Measurements from ENCODE around the gene CLPTM1L.
"Not testable (repeated sequence)": the region's sequence is repeated elsewhere in the genome, so short reads cannot be mapped to it uniquely, and the experiment has no call there.

CLPTM1L gene

DNA sequence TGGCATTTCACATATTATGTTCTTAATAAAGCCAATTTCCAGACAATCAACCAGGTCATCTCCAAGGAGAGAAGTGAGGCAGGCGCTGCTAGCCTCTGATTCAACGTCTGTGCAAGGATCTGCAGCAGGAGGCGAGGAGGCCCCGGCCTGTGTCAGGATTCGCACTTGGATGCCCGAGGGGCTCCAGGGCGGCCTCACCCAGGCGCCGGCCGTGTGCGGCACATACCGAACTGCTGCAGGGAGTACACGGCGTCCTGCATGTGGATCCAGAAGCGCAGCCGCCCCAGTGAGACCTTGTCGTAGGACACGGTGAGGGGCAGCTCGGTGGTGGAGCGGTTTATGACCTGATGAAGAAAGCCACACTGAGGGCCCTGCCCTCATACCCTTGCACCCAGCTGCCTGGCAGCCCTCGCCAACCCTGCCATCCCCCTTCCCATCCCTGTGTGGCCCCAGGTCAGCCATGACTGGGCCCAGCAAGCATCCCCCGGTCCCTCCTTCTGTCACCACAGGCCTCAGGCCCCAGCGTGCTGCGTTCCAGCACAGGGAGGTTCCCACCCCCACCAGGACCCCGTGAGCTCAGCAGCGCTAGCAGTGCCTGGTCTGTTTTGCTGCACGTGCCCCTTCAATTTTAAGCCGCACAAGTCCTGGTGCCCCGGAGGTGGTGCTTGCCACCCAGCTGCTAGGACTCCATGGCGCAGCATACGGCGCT lies 9.9 kb downstream of the CLPTM1L start:
- H3K9me3 ChIP-seq (ENCODE audit: control insufficient read depth, insufficient read depth, low read length), result no peaks in the 10 kb centered on the region
- H3K36me3 ChIP-seq (ENCODE audit: insufficient read depth, low read length), result peaks cover 5% of the 10 kb centered on the region
- H3K4me1 ChIP-seq (ENCODE audit: insufficient read depth, low read length), result no peaks in the 10 kb centered on the region
- H3K9ac ChIP-seq (ENCODE audit: low read depth, low read length), result no peak overlapping the region

DNA sequence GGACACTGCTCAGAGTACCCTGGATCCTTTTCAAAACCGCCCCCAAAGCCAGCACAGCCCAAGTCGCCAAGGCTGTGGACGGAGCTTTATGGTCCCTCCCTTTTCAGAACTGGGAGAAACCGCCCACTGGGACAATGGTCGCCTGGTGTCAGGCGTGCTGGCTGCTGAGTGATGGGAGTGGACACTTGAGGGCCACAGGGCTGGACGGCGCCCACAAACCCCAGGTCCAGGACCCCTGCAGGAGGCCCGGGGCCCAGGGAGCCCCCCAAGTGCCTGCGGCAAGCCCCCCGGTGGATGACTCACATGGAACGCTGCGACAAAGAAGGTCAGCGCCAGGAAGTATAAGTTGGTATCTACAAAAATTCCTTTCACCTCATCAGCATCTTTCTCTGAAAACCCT lies 10.9 kb downstream of the CLPTM1L start:
- peaks cover 5% of the 10 kb centered on the region for H3K36me3 ChIP-seq (ENCODE audit: insufficient read depth, low read length)
- H3K9me3 ChIP-seq (ENCODE audit: control insufficient read depth, insufficient read depth, low read length), result no peaks in the 10 kb centered on the region
- no peaks in the 10 kb centered on the region for H3K4me1 ChIP-seq (ENCODE audit: insufficient read depth, low read length)
- no peak overlapping the region for H3K9ac ChIP-seq (ENCODE audit: low read depth, low read length)

DNA sequence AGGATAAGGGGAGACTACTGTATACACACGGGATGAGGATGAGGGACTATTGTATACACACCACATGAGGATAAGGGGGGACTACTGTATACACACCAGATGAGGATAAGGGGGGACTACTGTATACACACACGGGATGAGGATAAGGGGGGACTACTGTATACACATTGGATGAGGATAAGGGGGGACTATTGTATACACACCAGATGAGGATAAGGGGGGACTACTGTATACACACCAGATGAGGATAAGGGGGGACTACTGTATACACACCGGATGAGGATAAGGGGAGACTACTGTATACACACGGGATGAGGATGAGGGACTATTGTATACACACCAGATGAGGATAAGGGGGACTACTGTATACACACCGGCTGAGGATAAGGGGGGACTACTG lies 11.6 kb downstream of the CLPTM1L start:
- H3K9me3 ChIP-seq (ENCODE audit: control insufficient read depth, insufficient read depth, low read length); H3K36me3 ChIP-seq (ENCODE audit: insufficient read depth, low read length); H3K9ac ChIP-seq (ENCODE audit: low read depth, low read length); H3K4me1 ChIP-seq (ENCODE audit: insufficient read depth, low read length): not testable (repeated sequence)

DNA sequence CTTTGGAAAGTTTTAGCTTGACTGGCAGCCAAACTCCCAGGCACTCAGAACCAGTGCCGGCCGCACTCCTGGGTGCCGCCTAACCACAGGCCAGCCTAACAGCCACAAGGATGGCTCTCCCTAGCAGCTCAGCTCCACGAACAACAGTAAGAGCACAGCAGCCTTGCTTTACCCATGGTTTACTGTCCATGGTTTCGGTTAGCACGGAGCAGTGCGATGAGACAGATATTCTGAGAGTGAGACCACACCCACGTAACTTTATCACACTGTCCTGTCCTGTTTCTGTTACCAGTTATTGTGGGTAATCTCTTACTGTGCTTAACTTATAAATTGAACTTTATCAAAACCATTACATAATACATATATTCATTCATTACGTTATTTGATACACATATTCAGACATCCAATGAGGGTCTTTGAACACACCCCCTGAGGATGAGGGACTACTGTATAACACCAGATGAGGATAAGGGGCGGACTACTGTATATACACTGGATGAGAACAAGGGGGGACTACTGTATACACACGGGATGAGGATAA lies 12.4 kb downstream of the CLPTM1L start:
- no peak overlapping the region for H3K9ac ChIP-seq (ENCODE audit: low read depth, low read length)
- no peaks in the 10 kb centered on the region for H3K9me3 ChIP-seq (ENCODE audit: control insufficient read depth, insufficient read depth, low read length)
- no peaks in the 10 kb centered on the region for H3K4me1 ChIP-seq (ENCODE audit: insufficient read depth, low read length)
- peaks cover 5% of the 10 kb centered on the region for H3K36me3 ChIP-seq (ENCODE audit: insufficient read depth, low read length)

DNA sequence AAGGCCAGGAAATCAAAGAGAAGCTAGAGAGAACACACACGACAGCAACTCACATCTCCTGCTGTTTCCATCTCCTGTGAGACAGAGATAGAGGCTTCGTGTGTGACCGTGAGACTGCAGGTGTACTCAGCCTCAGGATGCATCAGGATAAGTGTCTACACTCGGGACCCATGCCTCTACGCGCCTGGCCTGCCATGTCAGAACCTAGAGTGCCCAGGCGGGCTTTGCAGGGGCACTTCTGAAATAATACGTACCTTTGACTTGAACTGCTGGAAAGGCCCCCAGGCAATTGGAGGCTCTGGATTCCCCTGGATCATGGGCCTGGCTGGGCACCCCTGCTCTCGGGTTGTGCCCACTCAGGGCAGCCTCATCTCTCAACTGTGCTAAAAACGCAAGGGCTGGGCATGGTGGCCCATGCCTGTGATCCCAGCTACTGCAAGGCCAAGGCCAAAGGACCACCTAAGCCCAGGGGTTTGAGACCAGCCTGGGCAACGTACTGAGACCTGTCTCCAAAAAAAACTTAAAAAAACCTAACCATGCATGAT lies 13.0 kb downstream of the CLPTM1L start:
- Histone ChIP-seq H3K4me1 (ENCODE audit: insufficient read depth, low read length) (no peaks in the 10 kb centered on the region), H3K9me3 (ENCODE audit: control insufficient read depth, insufficient read depth, low read length) (no peaks in the 10 kb centered on the region), H3K9ac (ENCODE audit: low read depth, low read length) (no peak overlapping the region), H3K36me3 (ENCODE audit: insufficient read depth, low read length) (peaks cover 5% of the 10 kb centered on the region)

DNA sequence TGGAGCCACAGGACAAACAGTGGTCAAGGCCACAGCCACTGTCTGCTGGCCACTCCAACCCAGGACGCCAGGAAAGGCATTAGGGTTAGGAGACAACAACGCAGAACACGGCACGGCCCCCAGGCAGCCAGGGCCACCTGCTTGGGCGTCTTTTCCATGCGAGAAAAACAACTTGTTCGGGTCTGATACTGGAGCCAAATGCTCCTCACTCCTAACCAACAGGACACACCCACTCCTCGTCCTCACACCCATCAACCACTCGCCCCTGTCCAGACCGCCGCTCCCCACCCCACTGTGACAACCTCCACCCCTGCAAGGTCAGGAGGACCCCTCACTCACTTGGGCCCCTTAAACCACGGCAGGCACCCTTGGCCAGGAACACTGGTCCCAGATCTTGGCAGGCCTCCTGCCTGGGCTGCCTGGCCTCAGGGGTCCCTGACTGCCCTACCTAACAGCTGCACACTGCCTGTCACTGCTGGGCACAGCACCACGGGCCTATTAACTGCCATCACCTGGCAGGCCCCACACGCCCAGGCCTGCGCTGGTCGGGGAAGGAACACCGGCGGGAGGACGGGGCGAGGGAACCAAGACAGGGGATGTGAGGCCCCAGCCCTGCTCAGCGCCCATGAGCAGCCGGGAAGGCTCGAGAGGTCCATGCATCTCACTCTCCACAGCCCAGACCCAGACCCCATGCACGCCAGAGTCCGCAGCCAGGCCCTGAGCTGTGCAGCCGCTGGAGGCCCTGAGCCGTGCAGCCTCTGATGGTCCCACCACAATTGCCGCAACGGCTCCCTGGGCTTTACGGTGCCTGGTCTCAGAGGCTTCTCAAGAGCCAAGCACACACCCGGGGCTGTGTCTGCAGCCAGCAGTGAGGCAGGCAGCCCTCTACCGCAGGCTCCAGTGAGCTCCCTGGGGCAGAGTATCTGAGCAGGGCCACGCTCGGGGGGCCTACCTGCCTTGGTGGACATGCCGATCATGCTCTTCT lies 13.8 kb downstream of the CLPTM1L start:
- Histone ChIP-seq H3K4me1 (ENCODE audit: insufficient read depth, low read length) (no peaks in the 10 kb centered on the region), H3K9me3 (ENCODE audit: control insufficient read depth, insufficient read depth, low read length) (no peaks in the 10 kb centered on the region), H3K36me3 (ENCODE audit: insufficient read depth, low read length) (peaks cover 5% of the 10 kb centered on the region), H3K9ac (ENCODE audit: low read depth, low read length) (no peak overlapping the region)

DNA sequence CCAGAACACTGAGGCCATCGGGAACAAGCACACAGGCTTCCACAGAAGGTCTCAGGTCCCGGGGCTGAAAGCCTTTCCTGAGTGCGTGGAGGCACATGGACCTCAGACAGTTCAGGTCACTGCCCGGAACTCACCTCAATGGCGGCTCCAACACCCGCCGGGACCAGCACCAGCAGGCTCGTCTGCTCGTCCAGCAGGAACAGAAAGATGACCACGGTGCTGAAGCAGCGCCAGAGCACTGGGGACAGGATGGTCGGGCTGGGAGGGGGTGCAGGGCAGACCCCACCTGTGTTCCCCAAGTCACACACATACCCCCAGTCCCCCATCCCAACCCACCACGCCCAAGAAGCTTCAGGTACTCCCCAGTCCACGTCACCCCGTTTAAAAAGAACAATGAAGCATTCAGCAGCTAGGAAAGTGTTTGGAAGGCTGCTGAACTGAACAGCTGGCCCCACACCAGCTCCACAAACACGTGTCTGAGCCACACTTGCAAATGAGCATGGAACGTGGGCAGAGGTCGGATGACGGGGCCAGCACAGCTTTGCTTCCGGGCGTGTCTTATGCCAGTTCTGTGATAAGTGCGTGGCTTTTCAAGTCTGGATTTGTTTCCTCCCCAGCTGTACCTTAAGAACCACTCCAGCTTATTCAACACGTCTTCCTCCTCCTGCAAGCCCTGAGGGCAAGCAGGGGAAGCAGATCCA lies 14.6 kb downstream of the CLPTM1L start:
- Histone ChIP-seq H3K36me3 (ENCODE audit: insufficient read depth, low read length) (peaks cover 5% of the 10 kb centered on the region), H3K4me1 (ENCODE audit: insufficient read depth, low read length) (no peaks in the 10 kb centered on the region), H3K9ac (ENCODE audit: low read depth, low read length) (no peak overlapping the region), H3K9me3 (ENCODE audit: control insufficient read depth, insufficient read depth, low read length) (no peaks in the 10 kb centered on the region)

DNA sequence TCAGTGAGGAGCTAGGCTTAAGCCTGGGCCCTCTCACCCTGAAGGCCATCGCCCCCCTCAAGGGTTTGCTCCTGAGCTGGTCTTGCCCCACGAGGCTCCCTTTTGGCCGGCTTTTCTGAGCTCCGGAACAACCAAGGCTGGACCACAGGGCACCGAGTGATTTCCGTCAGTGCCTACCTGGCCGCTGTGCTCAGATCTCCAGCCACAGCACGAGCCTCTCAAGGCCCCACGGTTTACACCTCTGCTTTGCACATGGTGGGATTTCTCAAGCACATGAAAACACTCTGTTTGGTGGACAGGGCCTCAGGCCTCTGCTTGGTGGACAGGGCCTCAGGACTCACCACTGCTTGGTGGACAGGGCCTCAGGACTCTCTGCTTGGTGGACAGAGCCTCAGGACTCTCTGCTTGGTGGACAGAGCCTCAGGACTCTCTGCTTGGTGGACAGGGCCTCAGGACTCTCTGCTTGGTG lies 15.8 kb downstream of the CLPTM1L start:
- Histone ChIP-seq H3K4me1 (ENCODE audit: insufficient read depth, low read length) (no peaks in the 10 kb centered on the region), H3K9ac (ENCODE audit: low read depth, low read length) (no peak overlapping the region), H3K36me3 (ENCODE audit: insufficient read depth, low read length) (peaks cover 5% of the 10 kb centered on the region)

DNA sequence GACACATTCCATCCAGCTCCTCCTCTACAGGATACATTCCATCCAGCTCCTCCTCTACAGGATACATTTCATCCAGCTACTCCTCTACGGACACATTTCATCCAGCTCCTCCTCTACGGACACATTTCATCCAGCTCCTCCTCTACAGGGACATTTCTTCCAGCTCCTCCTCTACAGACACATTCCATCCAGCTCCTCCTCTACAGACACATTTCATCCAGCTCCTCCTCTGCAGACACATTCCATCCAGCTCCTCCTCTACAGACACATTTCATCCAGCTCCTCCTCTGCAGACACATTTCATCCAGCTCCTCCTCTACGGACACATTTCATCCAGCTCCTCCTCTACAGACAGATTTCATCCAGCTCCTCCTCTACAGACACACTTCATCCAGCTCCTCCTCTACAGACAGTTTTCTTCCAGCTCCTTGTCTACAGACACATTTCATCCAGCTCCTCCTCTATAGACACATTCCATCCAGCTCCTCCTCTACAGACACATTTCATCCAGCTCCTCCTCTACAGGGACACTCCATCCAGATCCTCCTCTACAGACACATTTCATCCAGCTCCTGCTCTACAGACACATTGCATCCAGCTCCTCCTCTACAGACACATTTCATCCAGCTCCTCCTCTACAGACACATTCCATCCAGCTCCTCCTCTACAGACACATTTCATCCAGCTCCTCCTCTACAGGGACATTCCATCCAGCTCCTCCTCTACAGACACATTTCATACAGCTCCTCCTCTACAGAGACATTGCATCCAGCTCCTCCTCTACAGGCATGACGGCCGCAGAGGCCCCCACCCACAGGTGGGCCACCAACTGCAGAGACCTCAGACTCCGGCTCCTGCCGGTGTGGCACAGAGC lies 16.4 kb downstream of the CLPTM1L start:
- H3K9me3 ChIP-seq (ENCODE audit: control insufficient read depth, insufficient read depth, low read length); H3K36me3 ChIP-seq (ENCODE audit: insufficient read depth, low read length); H3K4me1 ChIP-seq (ENCODE audit: insufficient read depth, low read length); H3K9ac ChIP-seq (ENCODE audit: low read depth, low read length): not testable (repeated sequence)

More for the DNA sequence above, 15.8 kb downstream of the CLPTM1L start:
- no peaks in the 10 kb centered on the region for H3K9me3 ChIP-seq (ENCODE audit: control insufficient read depth, insufficient read depth, low read length)

DNA sequence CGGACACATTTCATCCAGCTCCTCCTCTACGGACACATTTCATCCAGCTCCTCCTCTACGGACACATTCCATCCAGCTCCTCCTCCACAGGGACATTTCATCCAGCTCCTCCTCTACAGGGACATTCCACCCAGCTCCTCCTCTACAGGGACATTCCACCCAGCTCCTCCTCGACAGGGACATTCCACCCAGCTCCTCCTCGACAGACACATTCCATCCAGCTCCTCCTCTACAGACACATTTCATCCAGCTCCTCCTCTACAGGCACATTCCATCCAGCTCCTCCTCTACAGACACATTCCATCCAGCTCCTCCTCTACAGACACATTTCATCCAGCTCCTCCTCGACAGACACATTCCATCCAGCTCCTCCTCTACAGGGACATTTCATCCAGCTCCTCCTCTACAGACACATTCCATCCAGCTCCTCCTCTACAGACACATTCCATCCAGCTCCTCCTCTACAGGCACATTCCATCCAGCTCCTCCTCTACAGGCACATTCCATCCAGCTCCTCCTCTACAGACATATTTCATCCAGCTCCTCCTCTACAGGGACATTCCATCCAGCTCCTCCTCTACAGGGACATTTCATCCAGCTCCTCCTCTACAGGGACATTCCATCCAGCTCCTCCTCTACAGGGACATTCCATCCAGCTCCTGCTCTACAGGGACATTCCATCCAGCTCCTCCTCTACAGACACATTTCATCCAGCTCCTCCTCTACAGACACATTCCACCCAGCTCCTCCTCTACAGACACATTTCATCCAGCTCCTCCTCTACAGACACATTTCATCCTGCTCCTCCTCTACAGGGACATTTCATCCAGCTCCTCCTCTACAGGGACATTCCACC lies 17.8 kb downstream of the CLPTM1L start:
- H3K36me3 ChIP-seq (ENCODE audit: insufficient read depth, low read length); H3K9me3 ChIP-seq (ENCODE audit: control insufficient read depth, insufficient read depth, low read length); H3K9ac ChIP-seq (ENCODE audit: low read depth, low read length); H3K4me1 ChIP-seq (ENCODE audit: insufficient read depth, low read length): not testable (repeated sequence)

DNA sequence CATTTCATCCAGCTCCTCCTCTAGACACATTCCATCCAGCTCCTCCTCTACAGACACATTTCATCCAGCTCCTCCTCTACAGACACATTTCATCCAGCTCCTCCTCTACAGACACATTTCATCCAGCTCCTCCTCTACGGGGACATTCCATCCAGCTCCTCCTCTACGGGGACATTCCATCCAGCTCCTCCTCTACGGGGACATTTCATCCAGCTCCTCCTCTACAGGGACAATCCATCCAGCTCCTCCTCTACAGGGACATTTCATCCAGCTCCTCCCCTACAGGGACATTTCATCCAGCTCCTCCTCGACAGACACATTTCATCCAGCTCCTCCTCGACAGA lies 18.4 kb downstream of the CLPTM1L start:
- H3K9ac ChIP-seq (ENCODE audit: low read depth, low read length); H3K4me1 ChIP-seq (ENCODE audit: insufficient read depth, low read length); H3K36me3 ChIP-seq (ENCODE audit: insufficient read depth, low read length); H3K9me3 ChIP-seq (ENCODE audit: control insufficient read depth, insufficient read depth, low read length): not testable (repeated sequence)

DNA sequence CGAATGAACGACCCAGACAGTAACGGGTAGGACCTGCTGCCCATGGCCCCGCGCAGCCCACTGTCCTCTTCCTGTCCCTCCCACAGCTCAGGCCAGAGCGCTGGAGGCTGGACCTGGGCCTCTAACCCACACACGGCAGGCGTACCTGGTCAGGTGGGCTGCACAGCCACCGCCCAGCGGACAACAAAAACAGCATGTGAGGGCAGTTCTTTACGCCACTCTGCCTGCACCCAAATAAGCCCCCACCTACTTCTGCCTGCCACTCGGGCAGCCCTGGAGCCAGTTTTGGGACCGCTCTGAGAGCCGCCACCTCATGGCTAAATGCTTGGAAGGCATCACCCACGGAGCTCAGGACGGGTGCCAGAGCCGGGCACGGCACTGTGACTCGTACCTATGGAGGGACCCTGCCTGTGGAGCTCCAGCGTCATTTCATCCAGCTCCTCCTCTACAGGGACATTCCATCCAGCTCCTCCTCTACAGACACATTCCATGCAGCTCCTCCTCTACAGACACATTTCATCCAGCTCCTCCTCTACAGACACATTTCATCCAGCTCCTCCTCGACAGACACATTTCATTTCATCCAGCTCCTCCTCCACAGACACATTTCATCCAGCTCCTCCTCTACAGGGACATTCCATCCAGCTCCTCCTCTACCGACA lies 18.9 kb downstream of the CLPTM1L start:
- H3K36me3 ChIP-seq (ENCODE audit: insufficient read depth, low read length), result no peaks in the 10 kb centered on the region; the same call in 1 of the 2 replicates
- no peaks in the 10 kb centered on the region for H3K9me3 ChIP-seq (ENCODE audit: control insufficient read depth, insufficient read depth, low read length)
- no peaks in the 10 kb centered on the region for H3K4me1 ChIP-seq (ENCODE audit: insufficient read depth, low read length)
- H3K9ac ChIP-seq (ENCODE audit: low read depth, low read length), result no peak overlapping the region
